Naive B cell (primary cell): ENCODE results near the gene FAR2. TPM values are rescaled to one million over a fixed set of nuclear protein-coding genes. Genes with fewer than 3 reads are reported as not detected.

Source experiments
- ATAC-seq, 2 donors: fragments of 150-1000 bp; cut with Tn5 transposase; 2 replicates each; pipeline ENCODE4 v1.10.0; 2021; ENCODE audit warnings: low read depth in 2 of 2, mild to moderate bottlenecking in 2 of 2, moderate library complexity in 2 of 2
- DNase-seq: peaks from one replicate; pipeline ENCODE4 v3.0.0; 2022
- H3K27ac Mint-ChIP-seq, 6 donors: one replicate each; pipeline ENCODE4 v1.8.0; 2020 to 2022; ENCODE audit warnings: mild to moderate bottlenecking in 6 of 6, mixed read lengths in 6 of 6, moderate library complexity in 5 of 6, inconsistent platforms in 2 of 6
- H3K27me3 Mint-ChIP-seq, 3 donors: one replicate each; pipeline ENCODE4 v1.8.0; 2021 to 2022; ENCODE audit warnings: mixed read lengths in 3 of 3, mild to moderate bottlenecking in 1 of 3
- H3K36me3 Mint-ChIP-seq, 2 donors: one replicate each; pipeline ENCODE4 v1.8.0; 2020 to 2022; ENCODE audit warnings: mixed read lengths in 2 of 2, inconsistent platforms in 1 of 2, mild to moderate bottlenecking in 1 of 2
- H3K4me1 Mint-ChIP-seq, 3 donors: one replicate each; pipeline ENCODE4 v1.8.0; 2020 to 2022; ENCODE audit warnings: mixed read lengths in 3 of 3, inconsistent platforms in 1 of 3, mild to moderate bottlenecking in 1 of 3, moderate library complexity in 1 of 3
- H3K4me3 Mint-ChIP-seq, 8 donors: one replicate each; pipeline ENCODE4 v1.8.0; 2020 to 2022; ENCODE audit warnings: mild to moderate bottlenecking in 8 of 8, mixed read lengths in 8 of 8, moderate library complexity in 8 of 8, inconsistent platforms in 2 of 8
- H3K9me3 Mint-ChIP-seq, 7 donors: one replicate each; pipeline ENCODE4 v1.8.0; 2020 to 2022; ENCODE audit warnings: mixed read lengths in 7 of 7, mild to moderate bottlenecking in 5 of 7, inconsistent platforms in 2 of 7, moderate library complexity in 1 of 7
- polyA plus RNA-seq, 6 donors: library from polyadenylated mRNA; unstranded; fragments of 300-500 nt; fragmentation: Illumina TruSeq; gene quantifications; one replicate each; pipeline ENCODE4 v1.2.3, GENCODE V29; 2021; ENCODE audit warnings: low read depth in 6 of 6

The FAR2 gene
- polyA plus RNA-seq, 6 donors from 2014 or later, result 0.23 to 1.0 (median 0.81) TPM; not detected in 2

GRCh38 chr12:29222200-29222599 is 73.1 kb downstream of the FAR2 start:
- peaks cover 0 to 5% (median 0%) of the 10 kb centered on the region in 7 donors for H3K9me3 Mint-ChIP-seq
- no peak overlapping the region for H3K4me3 Mint-ChIP-seq
- H3K27me3 Mint-ChIP-seq, result no peaks in the 10 kb centered on the region
- H3K27ac Mint-ChIP-seq, result no peak overlapping the region
- H3K36me3 Mint-ChIP-seq, result no peaks in the 10 kb centered on the region
- no peak for DNase-seq
- no peak for ATAC-seq
- no peaks in the 10 kb centered on the region for H3K4me1 Mint-ChIP-seq

GRCh38 chr12:29223426-29223825 is 74.3 kb downstream of the FAR2 start:
- Mint-ChIP-seq H3K4me1 (no peaks in the 10 kb centered on the region), H3K9me3 (peaks cover 0 to 5% (median 0%) of the 10 kb centered on the region in 7 donors), H3K27ac (no peak overlapping the region), H3K4me3 (no peak overlapping the region), H3K27me3 (no peaks in the 10 kb centered on the region), H3K36me3 (no peaks in the 10 kb centered on the region)
- DNase-seq (no peak), ATAC-seq (no peak)

DNA sequence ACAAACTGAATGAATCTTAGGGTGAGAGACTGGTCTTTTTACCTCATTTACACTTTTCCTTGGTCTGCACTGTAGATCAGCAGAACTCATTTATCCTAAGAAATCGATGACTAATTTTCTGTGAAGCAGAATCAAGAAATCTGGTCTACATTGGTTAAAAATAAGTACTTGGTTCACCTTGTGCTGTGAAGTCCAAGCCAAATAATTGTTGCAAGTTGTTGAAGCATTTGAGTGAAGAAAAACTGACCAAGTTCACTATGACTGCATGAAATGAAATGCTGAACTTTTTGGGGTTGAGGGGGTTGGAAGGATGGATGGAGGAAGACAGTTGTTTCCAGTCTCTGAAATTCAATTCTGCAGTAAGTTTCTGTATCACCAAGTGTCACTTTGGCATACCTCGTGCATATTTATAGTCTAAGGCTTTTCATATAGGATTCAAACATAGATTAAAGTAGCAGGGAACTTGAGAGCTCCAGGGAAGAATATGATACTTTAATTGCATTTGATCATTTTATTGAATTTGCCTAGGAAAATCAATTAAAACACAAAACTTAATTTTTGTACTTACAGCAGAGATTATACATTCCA is 75.0 kb downstream of the FAR2 start:
- Mint-ChIP-seq H3K9me3 (peaks cover 0 to 5% (median 0%) of the 10 kb centered on the region in 7 donors), H3K27ac (no peak overlapping the region), H3K4me1 (no peaks in the 10 kb centered on the region), H3K27me3 (no peaks in the 10 kb centered on the region), H3K4me3 (no peak overlapping the region), H3K36me3 (no peaks in the 10 kb centered on the region)
- DNase-seq (no peak), ATAC-seq (no peak)

GRCh38 chr12:29224572-29224971 is 75.5 kb downstream of the FAR2 start:
- no peak for ATAC-seq
- Mint-ChIP-seq H3K9me3 (peaks cover 0 to 5% (median 0%) of the 10 kb centered on the region in 7 donors), H3K36me3 (no peaks in the 10 kb centered on the region), H3K27ac (no peak overlapping the region), H3K4me3 (no peak overlapping the region), H3K4me1 (no peaks in the 10 kb centered on the region), H3K27me3 (no peaks in the 10 kb centered on the region)
- DNase-seq, result no peak

GRCh38 chr12:29225834-29226233 is 76.8 kb downstream of the FAR2 start:
- ATAC-seq, result no peak
- no peaks in the 10 kb centered on the region for H3K36me3 Mint-ChIP-seq
- no peak overlapping the region for H3K4me3 Mint-ChIP-seq
- no peaks in the 10 kb centered on the region for H3K27me3 Mint-ChIP-seq
- H3K27ac Mint-ChIP-seq, result no peak overlapping the region
- DNase-seq, result no peak
- H3K9me3 Mint-ChIP-seq, result peaks cover 0 to 5% (median 0%) of the 10 kb centered on the region in 7 donors
- no peaks in the 10 kb centered on the region for H3K4me1 Mint-ChIP-seq

DNA sequence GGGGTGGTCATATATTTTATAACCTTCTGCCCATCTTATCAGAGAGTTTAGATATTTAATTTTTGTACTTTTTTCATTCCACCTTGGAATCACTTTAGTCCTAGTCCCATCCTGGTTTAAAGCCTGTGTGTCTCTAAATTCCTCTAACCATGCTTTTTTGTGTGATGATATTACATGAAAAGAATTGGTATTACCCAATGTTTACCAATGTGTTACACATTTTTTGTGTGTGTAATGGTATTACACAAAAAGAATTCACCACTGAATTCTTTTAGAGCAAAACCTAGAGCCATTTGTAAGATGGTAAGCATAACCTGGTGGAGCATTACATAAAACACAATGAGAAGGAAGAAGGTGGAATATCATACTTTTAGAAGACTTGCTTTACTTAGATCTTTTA is 77.5 kb downstream of the FAR2 start:
- no peak for ATAC-seq

GRCh38 chr12:29228474-29229157 is 79.5 kb downstream of the FAR2 start:
- H3K4me1 Mint-ChIP-seq, result no peaks in the 10 kb centered on the region
- ATAC-seq, result no peak
- H3K27me3 Mint-ChIP-seq, result no peaks in the 10 kb centered on the region
- no peak overlapping the region for H3K27ac Mint-ChIP-seq
- H3K4me3 Mint-ChIP-seq, result no peak overlapping the region
- DNase-seq, result no peak
- H3K36me3 Mint-ChIP-seq, result no peaks in the 10 kb centered on the region
- no peaks in the 10 kb centered on the region for H3K9me3 Mint-ChIP-seq

More for the DNA sequence above, 77.5 kb downstream of the FAR2 start:
- Mint-ChIP-seq H3K27me3 (no peaks in the 10 kb centered on the region), H3K4me3 (no peak overlapping the region), H3K9me3 (peaks cover 0 to 5% (median 0%) of the 10 kb centered on the region in 7 donors), H3K36me3 (no peaks in the 10 kb centered on the region), H3K27ac (no peak overlapping the region), H3K4me1 (no peaks in the 10 kb centered on the region)
- no peak for DNase-seq

GRCh38 chr12:29229158-29229505 is 80.1 kb downstream of the FAR2 start:
- Mint-ChIP-seq H3K4me3 (no peak overlapping the region), H3K9me3 (no peaks in the 10 kb centered on the region), H3K4me1 (no peaks in the 10 kb centered on the region), H3K36me3 (no peaks in the 10 kb centered on the region), H3K27ac (no peak overlapping the region), H3K27me3 (no peaks in the 10 kb centered on the region)
- DNase-seq (no peak), ATAC-seq (no peak)

- Mint-ChIP-seq H3K27me3 (no peaks in the 10 kb centered on the region), H3K27ac (no peak overlapping the region), H3K4me1 (no peaks in the 10 kb centered on the region), H3K36me3 (no peaks in the 10 kb centered on the region), H3K4me3 (no peak overlapping the region), H3K9me3 (no peaks in the 10 kb centered on the region)
- ATAC-seq, result no peak
- DNase-seq, result no peak
Observed at GRCh38 chr12:29229937-29230336, 80.9 kb downstream of the FAR2 start.

GRCh38 chr12:29230800-29231560 is 81.9 kb downstream of the FAR2 start:
- H3K36me3 Mint-ChIP-seq, result no peaks in the 10 kb centered on the region
- no peaks in the 10 kb centered on the region for H3K9me3 Mint-ChIP-seq
- H3K27ac Mint-ChIP-seq, result no peak overlapping the region
- H3K4me1 Mint-ChIP-seq, result no peaks in the 10 kb centered on the region
- H3K27me3 Mint-ChIP-seq, result no peaks in the 10 kb centered on the region
- DNase-seq (no peak), ATAC-seq (no peak)
- H3K4me3 Mint-ChIP-seq, result no peak overlapping the region

- no peaks in the 10 kb centered on the region for H3K4me1 Mint-ChIP-seq
- H3K9me3 Mint-ChIP-seq, result no peaks in the 10 kb centered on the region
- no peak overlapping the region for H3K27ac Mint-ChIP-seq
- H3K27me3 Mint-ChIP-seq, result no peaks in the 10 kb centered on the region
- DNase-seq, result no peak
- no peaks in the 10 kb centered on the region for H3K36me3 Mint-ChIP-seq
- no peak for ATAC-seq
- no peak overlapping the region for H3K4me3 Mint-ChIP-seq
Observed at GRCh38 chr12:29232086-29232485, 83.0 kb downstream of the FAR2 start.

GRCh38 chr12:29234552-29234951 is 85.5 kb downstream of the FAR2 start:
- no peaks in the 10 kb centered on the region for H3K27me3 Mint-ChIP-seq
- no peaks in the 10 kb centered on the region for H3K9me3 Mint-ChIP-seq
- no peak overlapping the region for H3K27ac Mint-ChIP-seq
- H3K4me1 Mint-ChIP-seq, result no peaks in the 10 kb centered on the region
- ATAC-seq, result no peak
- H3K36me3 Mint-ChIP-seq, result no peaks in the 10 kb centered on the region
- H3K4me3 Mint-ChIP-seq, result no peak overlapping the region
- no peak for DNase-seq

DNA sequence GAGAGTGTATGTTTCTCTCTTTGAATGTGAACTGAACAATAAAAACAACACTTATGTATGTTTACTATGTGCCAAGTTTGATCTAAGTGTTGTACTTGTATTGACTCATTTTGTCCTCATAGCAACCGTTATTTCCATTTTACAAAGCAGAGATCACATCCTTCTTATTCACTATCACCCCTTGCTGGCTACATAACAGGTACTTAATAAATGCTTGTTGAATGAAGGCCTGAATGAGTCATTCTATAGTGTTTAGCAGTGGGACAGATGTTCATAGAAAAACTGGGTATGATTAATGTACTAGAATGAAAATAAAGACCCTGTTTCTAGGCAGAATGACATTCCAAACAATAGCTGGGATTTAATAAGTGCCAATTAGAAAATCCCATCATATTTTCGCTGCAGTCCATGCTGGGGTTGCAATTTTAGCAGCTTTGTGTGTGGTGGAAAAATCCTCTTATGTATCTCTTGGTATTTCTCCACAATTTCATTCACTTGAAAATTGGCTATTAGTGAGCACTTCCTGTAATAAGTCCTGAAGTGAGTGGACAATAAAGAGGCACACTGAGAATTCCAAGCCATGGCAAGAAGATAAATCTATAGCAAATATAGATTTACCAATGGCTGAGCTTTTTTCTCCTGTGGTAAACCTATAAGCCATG is 86.0 kb downstream of the FAR2 start:
- no peak for DNase-seq
- Mint-ChIP-seq H3K4me1 (no peaks in the 10 kb centered on the region), H3K4me3 (no peak overlapping the region), H3K36me3 (no peaks in the 10 kb centered on the region), H3K9me3 (no peaks in the 10 kb centered on the region), H3K27me3 (no peaks in the 10 kb centered on the region), H3K27ac (no peak overlapping the region)
- ATAC-seq, result no peak

DNA sequence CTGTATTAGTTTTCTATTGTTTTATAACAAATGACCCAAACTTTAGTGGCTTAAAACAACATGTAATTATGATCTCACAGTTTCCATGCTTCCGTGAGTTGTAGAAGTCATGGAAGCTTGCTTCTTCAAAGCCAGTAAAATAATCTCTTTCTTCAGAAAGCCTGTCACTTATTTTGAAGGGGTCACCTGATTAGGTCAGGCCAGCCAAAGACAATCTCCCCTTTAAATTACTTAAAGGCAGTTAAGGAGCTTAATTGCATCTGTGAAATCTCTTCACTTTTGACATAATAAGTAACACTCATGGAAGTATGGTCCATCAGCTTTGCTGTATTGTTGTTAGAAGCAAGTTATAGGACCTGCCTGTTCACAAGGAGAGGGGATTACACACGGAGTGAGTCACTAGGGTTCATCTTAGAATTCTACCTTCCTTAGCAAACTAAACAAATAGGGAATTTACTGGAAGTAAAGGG is 89.8 kb downstream of the FAR2 start:
- ATAC-seq (no peak), DNase-seq (no peak)
- Mint-ChIP-seq H3K27me3 (no peaks in the 10 kb centered on the region), H3K9me3 (no peaks in the 10 kb centered on the region), H3K27ac (no peak overlapping the region), H3K36me3 (no peaks in the 10 kb centered on the region), H3K4me1 (no peaks in the 10 kb centered on the region), H3K4me3 (no peak overlapping the region)
